Parathyroid adenoma (tissue), 2 donors: ENCODE results near the gene ARID5A.

ENCODE experiments used
- H2AFZ ChIP-seq: fragments of 300-600 bp; sonication (generic); one replicate; pipeline ENCODE4 v1.7.0; 2017; ENCODE audit warnings: antibody characterized with exemption, mild to moderate bottlenecking
- H3K27ac ChIP-seq: fragments of 300-600 bp; sonication (generic); one replicate; pipeline ENCODE4 v1.7.0; 2017
- H3K27me3 ChIP-seq: fragments of 300-600 bp; sonication (generic); one replicate; pipeline ENCODE4 v1.7.0; 2017; ENCODE audit warnings: low read length; ENCODE audit not compliant: control insufficient read depth, insufficient read depth
- H3K36me3 ChIP-seq: fragments of 300-600 bp; sonication (generic); one replicate; pipeline ENCODE4 v1.7.0; 2017; ENCODE audit warnings: low read length; ENCODE audit not compliant: control insufficient read depth, insufficient read depth
- H3K4me1 ChIP-seq: fragments of 300-600 bp; sonication (generic); one replicate; pipeline ENCODE4 v1.7.0; 2017; ENCODE audit warnings: control low read depth
- H3K4me2 ChIP-seq: fragments of 300-600 bp; sonication (generic); one replicate; pipeline ENCODE4 v1.7.0; 2017; ENCODE audit warnings: low read length
- H3K4me3 ChIP-seq: fragments of 300-600 bp; sonication (generic); one replicate; pipeline ENCODE4 v1.7.0; 2017; ENCODE audit warnings: low read depth, low read length
- H3K79me2 ChIP-seq: fragments of 300-600 bp; sonication (generic); one replicate; pipeline ENCODE4 v1.7.0; 2017; ENCODE audit warnings: control low read depth
- H3K9ac ChIP-seq: fragments of 300-600 bp; sonication (generic); one replicate; pipeline ENCODE4 v1.7.0; 2017; ENCODE audit warnings: mild to moderate bottlenecking
- H3K9me3 ChIP-seq: fragments of 300-600 bp; sonication (generic); one replicate; pipeline ENCODE4 v1.7.0; 2017; ENCODE audit warnings: low read length; ENCODE audit not compliant: control insufficient read depth
- CTCF ChIP-seq: fragments of 300-600 bp; sonication (generic); IDR thresholded peaks from one replicate; pipeline ENCODE4 v1.7.0; 2017; ENCODE audit warnings: antibody characterized with exemption, mild to moderate bottlenecking
- donor health status: primary hyperparathyroidism.

ARID5A gene

GRCh38 chr2:96574364-96574763 lies 37.8 kb downstream of the ARID5A start:
- Histone ChIP-seq H3K36me3 (no peaks in the 10 kb centered on the region), H3K79me2 (no peaks in the 10 kb centered on the region), H3K27ac (no peak overlapping the region), H3K9ac (no peak overlapping the region), H3K27me3 (no peaks in the 10 kb centered on the region), H3K4me3 (no peak overlapping the region), H3K9me3 (no peaks in the 10 kb centered on the region), H2AFZ (no peak overlapping the region), H3K4me2 (no peak overlapping the region), H3K4me1 (no peaks in the 10 kb centered on the region)
- no peak for TF ChIP-seq CTCF

- no peak overlapping the region for H3K27ac ChIP-seq
Measured at GRCh38 chr2:96575785-96576456, 39.4 kb downstream of the ARID5A start.

GRCh38 chr2:96577501-96577900 lies 40.9 kb downstream of the ARID5A start:
- no peak for TF ChIP-seq CTCF
- no peaks in the 10 kb centered on the region for H3K9me3 ChIP-seq
- H3K9ac ChIP-seq = no peak overlapping the region
- no peaks in the 10 kb centered on the region for H3K36me3 ChIP-seq
- no peaks in the 10 kb centered on the region for H3K79me2 ChIP-seq
- H3K27me3 ChIP-seq = no peaks in the 10 kb centered on the region
- no peak overlapping the region for H3K27ac ChIP-seq
- no peak overlapping the region for H3K4me3 ChIP-seq
- H3K4me1 ChIP-seq = no peaks in the 10 kb centered on the region
- H2AFZ ChIP-seq = no peak overlapping the region
- H3K4me2 ChIP-seq = no peak overlapping the region

More at GRCh38 chr2:96575785-96576456, 39.4 kb downstream of the ARID5A start:
- Histone ChIP-seq H3K4me2 (no peak overlapping the region), H3K9me3 (no peaks in the 10 kb centered on the region), H3K79me2 (no peaks in the 10 kb centered on the region), H3K9ac (no peak overlapping the region), H2AFZ (no peak overlapping the region), H3K36me3 (no peaks in the 10 kb centered on the region), H3K4me1 (no peaks in the 10 kb centered on the region), H3K27me3 (no peaks in the 10 kb centered on the region), H3K4me3 (no peak overlapping the region)
- TF ChIP-seq CTCF = no peak

- TF ChIP-seq CTCF = no peak
- Histone ChIP-seq H3K27ac (no peak overlapping the region), H3K79me2 (no peaks in the 10 kb centered on the region), H3K36me3 (no peaks in the 10 kb centered on the region), H3K4me1 (no peaks in the 10 kb centered on the region), H3K9me3 (no peaks in the 10 kb centered on the region), H2AFZ (no peak overlapping the region), H3K4me3 (no peak overlapping the region), H3K4me2 (no peak overlapping the region), H3K27me3 (no peaks in the 10 kb centered on the region), H3K9ac (no peak overlapping the region)
Measured at GRCh38 chr2:96578731-96579130, 42.2 kb downstream of the ARID5A start.

GRCh38 chr2:96579422-96579821 lies 42.9 kb downstream of the ARID5A start:
- Histone ChIP-seq H3K4me1 (no peaks in the 10 kb centered on the region), H3K27ac (no peak overlapping the region), H2AFZ (no peak overlapping the region), H3K4me2 (no peak overlapping the region), H3K4me3 (no peak overlapping the region), H3K36me3 (no peaks in the 10 kb centered on the region), H3K9ac (no peak overlapping the region), H3K9me3 (no peaks in the 10 kb centered on the region), H3K27me3 (no peaks in the 10 kb centered on the region), H3K79me2 (no peaks in the 10 kb centered on the region)
- no peak for TF ChIP-seq CTCF
